GM18511 (cell line): ENCODE data around the gene NKAPD1.
"Not testable (repeated sequence)": the region's sequence is repeated elsewhere in the genome, so short reads cannot be mapped to it uniquely, and the experiment has no call there.

Experiments used
- ATAC-seq: cut with Tn5 transposase; IDR thresholded peaks from one replicate; pipeline ENCODE4 v1.9.1; 2021; ENCODE audit warnings: mild to moderate bottlenecking, moderate library complexity; ENCODE audit not compliant: unreplicated experiment

NKAPD1 gene, protein sequence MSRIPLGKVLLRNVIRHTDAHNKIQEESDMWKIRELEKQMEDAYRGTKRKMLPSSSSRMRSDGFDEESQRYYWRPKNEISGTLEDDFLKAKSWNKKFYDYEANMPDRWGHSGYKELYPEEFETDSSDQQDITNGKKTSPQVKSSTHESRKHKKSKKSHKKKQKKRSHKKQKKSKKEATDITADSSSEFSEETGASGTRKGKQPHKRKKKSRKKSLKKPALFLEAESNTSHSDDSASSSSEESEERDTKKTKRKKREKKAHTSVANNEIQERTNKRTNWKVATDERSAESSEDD

DNA sequence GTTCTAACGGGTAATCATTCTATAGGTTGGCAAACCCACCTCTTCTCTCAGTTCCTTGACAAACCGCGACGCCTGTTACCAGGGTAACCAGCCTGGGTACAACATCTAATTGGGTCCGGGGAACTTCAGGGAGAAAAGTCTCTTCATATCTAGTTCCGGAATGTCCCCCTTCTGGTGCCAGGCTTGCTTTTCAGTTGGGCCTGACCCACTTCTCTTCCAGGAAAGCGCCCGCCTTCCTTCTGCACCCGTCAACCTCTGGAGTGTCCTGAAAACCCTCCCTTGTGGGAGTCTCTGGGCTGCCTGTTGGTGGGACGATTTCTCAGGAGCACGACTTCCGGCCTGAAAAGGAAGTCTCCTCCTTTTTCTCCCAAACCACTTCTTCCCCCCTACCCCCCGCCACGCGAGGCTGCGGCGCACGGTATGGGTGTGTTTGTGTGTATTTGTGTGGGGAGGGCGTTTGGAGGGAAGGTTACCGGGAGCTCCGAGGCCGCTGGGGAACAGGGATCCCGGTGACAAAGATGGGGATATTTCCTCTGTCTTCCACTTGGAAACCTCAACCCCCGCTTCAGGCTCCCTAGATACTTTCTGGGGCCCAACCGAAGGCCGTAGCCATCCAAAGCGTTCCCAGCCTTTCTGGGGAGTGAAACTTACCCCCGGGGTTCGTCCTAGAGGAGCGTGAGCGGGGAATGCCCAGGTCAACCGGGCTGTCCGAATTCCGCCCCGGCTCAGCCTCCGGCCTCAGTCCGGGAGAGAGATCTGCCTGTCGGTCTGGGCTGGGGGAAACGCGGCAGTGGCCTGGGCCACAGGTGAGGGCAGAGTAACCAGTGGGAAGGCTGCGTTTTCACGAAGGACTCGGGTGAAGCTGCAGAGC lies at the start of gene NKAPD1, which contains the start of gene PIH1D2:
Gene NKAPD1 (plus strand): TSS at position 359 of the 871 bp plus-strand sequence. CDS start 1,276 bp downstream, outside the sequence.
Gene PIH1D2 (minus strand): TSS at position 77 of the 871 bp plus-strand sequence. CDS start 843 bp downstream, outside the sequence.
- ATAC-seq, result peak; percentile 93

- ATAC-seq, result peak; percentile 82
Observed at GRCh38 chr11:112024773-112025678, 49.1 kb upstream of the NKAPD1 start, which contains the start of gene DLAT. TSS of gene DLAT (plus strand) at chr11:112025408. CDS start at chr11:112025473, 65 bp downstream.

DNA sequence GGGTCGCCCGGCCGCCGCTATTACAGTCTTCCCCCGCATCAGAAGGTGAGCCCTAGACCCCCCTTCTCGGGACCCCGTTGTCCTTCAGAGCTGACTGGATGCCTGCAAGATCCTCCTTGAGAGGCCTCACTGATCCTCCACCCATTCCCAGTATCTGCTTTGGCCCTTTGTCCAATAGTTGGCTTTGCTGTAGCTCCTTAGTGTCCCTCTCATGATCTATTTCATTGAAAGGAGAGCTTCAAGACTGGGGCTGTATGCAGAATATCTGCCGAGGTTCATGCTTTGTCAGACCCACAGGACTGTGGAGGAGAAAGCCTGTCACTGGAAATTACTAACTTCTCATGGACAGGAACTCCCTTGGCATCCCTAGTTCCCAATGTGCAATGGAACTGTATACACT lies 48.4 kb upstream of the NKAPD1 start:
- no peak for ATAC-seq

GRCh38 chr11:112026784-112027410 lies 47.2 kb upstream of the NKAPD1 start:
- not testable (repeated sequence) for ATAC-seq

DNA sequence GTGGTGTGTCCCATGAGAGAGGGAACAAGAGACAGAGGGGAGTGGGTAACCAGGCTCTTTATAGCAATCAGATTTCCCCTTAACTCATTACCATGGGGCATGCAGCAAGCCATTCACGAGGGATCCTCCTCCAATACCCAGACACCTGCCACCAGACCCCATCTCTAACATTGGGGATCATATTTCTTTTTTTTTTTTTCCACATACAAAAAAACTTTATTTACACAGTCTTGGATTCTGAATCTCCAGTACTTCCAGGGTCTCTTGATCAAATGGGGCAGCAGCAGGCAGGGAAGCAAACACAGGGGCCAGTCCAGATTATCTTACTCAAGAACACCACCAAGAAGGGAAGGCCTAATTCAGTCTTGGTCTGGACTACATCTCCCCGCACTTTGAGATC lies 44.6 kb upstream of the NKAPD1 start:
- ATAC-seq, result no peak

DNA sequence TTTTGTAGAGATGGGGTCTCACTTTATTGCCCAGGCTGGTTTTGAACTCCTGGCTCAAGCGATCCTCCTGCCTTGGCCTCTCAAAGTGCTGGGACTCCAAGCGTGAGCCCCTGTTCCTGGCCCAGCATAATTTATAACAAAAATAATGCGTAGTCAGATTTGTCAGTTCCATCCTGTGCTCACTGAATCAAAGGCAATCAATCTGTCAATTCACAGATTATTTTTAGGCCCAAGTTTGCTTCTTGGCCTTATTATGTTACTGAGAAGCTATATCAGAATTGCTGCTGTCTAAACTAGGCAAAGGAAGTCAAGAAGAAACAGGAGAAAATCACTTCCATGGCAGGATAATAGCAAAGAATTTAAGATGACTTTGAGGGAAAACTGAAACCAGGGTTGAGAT lies 40.2 kb upstream of the NKAPD1 start:
- ATAC-seq, result no peak

DNA sequence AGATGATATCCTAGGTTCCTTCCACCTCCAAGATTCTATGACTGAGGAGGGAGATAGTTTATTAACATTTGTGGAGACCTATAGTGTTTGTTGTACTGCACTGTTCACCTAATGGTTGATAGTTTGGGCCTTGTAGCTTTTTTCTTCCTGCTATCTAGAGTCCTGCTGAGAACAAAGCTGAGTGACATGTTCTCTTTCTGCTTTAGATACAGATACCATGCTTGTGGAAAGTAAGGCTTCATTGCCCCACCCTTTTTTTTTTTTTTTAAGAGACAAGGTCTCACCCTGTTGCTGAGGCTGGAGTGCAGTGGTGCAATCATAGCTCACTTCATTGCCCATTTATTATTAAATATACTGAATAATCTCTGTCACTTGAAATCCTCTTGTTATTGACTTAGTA lies 36.6 kb upstream of the NKAPD1 start:
- no peak for ATAC-seq

GRCh38 chr11:112042161-112042960 lies 31.7 kb upstream of the NKAPD1 start:
- no peak for ATAC-seq

DNA sequence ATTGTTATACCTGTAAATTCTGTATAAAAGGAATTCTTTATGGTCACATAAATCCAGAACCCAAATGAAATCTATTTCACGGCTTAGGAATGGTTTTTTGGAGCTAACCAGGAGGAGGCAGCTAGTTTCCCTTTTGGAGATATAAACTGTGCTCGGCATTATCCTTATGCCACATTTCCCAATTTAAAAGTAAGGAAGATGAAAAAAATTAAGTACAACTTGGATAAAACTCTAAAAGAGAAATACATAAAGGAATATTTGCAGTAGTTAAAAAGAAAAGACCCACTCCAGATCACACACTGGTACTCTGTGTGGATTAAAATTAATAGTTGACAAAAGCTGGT lies 31.2 kb upstream of the NKAPD1 start:
- ATAC-seq, result no peak

GRCh38 chr11:112044961-112045360 lies 29.1 kb upstream of the NKAPD1 start:
- ATAC-seq, result no peak

GRCh38 chr11:112046647-112047046 lies 27.5 kb upstream of the NKAPD1 start:
- ATAC-seq, result not testable (repeated sequence)

- not testable (repeated sequence) for ATAC-seq
Observed at GRCh38 chr11:112048256-112048655, 25.8 kb upstream of the NKAPD1 start.

DNA sequence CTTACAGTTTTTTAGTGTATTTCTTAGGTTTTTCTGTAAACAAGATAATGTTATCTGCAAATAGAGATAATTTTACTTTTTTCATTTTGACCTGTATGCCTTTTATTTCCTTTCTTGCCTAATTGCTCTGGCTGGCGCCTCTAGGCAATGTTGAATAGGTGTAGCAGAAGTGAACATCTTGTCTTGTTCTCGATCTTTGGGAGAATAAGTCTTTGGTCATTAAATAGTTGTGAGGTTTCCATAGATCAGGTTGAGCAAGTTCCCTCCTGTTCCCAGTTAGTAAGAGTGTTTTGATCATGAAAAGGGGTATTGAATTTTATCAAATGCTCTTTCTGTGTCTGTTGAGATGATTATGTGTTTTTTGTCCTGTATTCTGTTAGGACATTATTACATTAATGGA lies 24.3 kb upstream of the NKAPD1 start:
- no peak for ATAC-seq

- ATAC-seq, result peak; percentile 83
Observed at GRCh38 chr11:112050721-112051120, 23.4 kb upstream of the NKAPD1 start.

DNA sequence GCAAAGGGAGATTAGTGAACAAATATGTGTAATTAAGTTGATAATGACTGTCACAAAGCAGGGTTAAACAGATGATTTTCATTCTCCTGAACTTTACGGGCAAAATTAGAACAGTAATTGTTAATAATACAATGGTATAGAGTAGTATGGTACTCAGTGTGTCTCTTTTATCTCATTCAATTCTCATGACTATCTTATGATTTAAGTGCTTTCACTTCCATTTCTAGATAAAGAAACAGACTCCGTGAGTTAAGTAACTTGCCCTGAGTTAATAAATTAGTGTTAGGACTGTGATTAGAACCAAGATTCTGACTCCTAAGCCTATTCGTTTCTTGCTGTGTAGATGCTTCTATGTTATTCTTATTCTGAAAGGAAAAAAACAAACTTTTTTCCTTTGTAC lies 22.3 kb upstream of the NKAPD1 start:
- no peak for ATAC-seq

DNA sequence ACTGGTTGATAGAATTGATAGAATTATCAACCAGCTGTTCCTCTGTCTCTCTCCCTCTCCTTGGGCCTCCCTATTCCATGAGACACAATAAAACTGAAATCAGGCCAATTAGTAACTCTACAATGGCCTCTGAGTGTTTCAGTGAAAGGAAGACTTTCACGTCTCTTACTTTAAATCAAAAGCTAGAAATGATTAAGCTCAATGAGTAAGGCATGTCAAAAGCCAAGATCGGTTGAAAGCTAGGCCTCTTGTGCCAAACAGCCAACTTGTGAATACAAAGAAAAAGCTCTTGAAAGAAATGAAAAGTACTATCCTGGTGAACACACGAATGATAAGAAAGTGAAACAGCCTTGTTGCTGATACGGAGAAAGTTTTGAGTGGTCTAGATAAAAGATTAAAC lies 16.9 kb upstream of the NKAPD1 start:
- ATAC-seq, result no peak

- no peak for ATAC-seq
Observed at GRCh38 chr11:112058103-112058502, 16.0 kb upstream of the NKAPD1 start.

DNA sequence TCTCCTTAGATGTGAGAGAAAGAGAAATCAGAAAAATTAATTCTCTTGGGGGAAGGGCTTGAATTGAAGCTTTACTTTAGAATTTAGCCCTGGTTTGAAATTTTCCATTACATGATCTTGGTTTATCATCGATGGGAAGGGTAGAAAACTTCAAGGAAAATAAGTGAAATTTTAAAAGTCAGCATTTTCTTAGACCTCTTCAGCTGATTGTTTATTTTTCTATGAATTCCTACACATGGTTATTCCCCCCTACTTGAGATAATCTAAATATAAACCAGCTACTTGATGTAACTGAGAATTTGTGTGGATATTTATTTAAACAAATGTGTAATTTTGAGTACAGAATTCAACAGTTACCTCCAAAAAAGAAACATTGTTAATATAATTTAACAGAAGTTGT lies 11.2 kb upstream of the NKAPD1 start:
- ATAC-seq, result no peak

DNA sequence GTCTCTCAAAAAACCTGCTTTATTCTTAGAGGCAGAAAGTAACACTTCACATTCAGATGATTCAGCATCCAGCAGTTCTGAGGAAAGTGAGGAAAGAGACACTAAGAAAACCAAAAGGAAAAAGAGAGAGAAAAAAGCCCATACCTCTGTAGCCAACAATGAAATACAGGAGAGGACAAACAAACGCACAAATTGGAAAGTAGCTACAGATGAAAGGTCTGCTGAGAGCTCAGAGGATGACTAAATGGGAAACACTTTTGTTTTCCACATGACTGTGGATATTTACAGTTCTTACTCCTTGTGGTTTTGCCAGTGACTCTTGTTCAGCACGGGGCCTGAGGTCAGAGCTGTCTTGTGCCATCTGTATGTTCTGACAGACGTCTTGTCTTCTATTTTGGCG lies 8.6 kb downstream of the NKAPD1 start:
- ATAC-seq, result no peak
